ENCODE data around the gene FBXL14.

DNA sequence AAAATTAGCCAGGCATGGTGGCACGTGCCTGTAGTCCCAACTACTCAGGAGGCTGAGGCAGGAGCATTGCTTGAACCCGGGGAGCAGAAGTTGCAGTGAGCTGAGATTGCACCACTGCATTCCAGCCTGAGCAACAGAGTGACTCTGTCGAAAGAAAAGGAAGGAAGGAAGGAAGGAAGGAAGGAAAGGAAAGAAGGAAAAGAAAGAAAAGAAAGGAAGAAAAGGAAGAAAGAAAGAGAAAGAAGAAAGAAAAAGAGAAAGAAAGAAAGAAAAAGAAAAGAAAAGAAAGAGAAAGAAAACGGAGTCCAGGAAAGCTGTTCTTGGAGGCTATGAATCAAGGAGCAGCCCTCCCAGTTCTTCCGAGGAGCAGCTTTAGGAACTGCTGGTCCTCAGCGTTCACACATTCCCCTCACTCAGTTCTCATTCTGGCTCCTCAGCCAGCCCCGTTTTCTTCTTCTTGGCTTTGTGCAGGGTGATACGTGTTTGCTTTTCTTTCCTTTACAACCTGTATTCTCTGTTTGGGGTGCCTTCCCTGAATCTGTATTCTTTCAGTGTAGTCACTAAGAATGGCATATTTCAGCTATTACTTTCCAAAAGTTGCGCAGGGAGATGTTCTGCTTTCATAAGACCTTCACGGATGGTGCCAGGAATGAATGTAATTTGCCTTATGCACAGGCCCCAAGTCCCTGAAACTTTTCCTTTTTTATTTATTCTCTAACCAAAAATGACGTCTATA lies 12.2 kb downstream of the FBXL14 start:
- no peak for TF ChIP-seq CTCF (IDR thresholded peaks at IDR 0.05)
- no peak for TF ChIP-seq FOXJ3 (CRISPR knock-in tag; IDR thresholded peaks at IDR 0.05)
- no peak for TF ChIP-seq EP300 (IDR thresholded peaks at IDR 0.05; ENCODE audit: borderline replicate concordance in 1 of 2, low read depth in 1 of 2, low read length in 1 of 2)
- no peak for TF ChIP-seq MEF2A (IDR thresholded peaks at IDR 0.05; ENCODE audit: borderline replicate concordance, low read depth)
- TF ChIP-seq, protein P1, sequence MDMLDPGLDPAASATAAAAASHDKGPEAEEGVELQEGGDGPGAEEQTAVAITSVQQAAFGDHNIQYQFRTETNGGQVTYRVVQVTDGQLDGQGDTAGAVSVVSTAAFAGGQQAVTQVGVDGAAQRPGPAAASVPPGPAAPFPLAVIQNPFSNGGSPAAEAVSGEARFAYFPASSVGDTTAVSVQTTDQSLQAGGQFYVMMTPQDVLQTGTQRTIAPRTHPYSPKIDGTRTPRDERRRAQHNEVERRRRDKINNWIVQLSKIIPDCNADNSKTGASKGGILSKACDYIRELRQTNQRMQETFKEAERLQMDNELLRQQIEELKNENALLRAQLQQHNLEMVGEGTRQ (IDR thresholded peaks at IDR 0.05; ENCODE audit: borderline replicate concordance, low read depth, low read length), result no peak
- no peak for TF ChIP-seq EZH2phosphoT487 (IDR thresholded peaks at IDR 0.05; ENCODE audit: borderline replicate concordance, low read depth)
- no peak for TF ChIP-seq RXRA (IDR thresholded peaks at IDR 0.05; ENCODE audit: borderline replicate concordance, low read depth)
- no peak for TF ChIP-seq SIN3A (IDR thresholded peaks at IDR 0.05; ENCODE audit: borderline replicate concordance, low read depth, low read length)
- TF ChIP-seq CHD2 (IDR thresholded peaks at IDR 0.05; ENCODE audit: low read length, partially characterized antibody), result no peak
- TF ChIP-seq POLR2AphosphoS5 (IDR thresholded peaks at IDR 0.05; ENCODE audit: low read depth, low read length), result no peak
